GM20000 (cell line): Measurements from ENCODE around the gene IFI27.
A peak's percentile ranks its signal among the peaks of the same experiment; 100 is the strongest.

Experiments used
- DNase-seq: peaks from one replicate; pipeline ENCODE4 v3.0.0; 2012; ENCODE audit warnings: low spot score
- CTCF ChIP-seq: IDR thresholded peaks from 2 replicates; pipeline ENCODE4 v1.5.1; 2012; ENCODE audit warnings: mild to moderate bottlenecking, control low read depth; ENCODE audit errors: extremely low read depth, missing control alignments

The IFI27 gene

GRCh38 chr14:94135476-94135875, 24.9 kb downstream of the IFI27 start:
- no peak for TF ChIP-seq CTCF
- no peak for DNase-seq

GRCh38 chr14:94136575-94137331, 26.2 kb downstream of the IFI27 start:
- peak; percentile 98 for TF ChIP-seq CTCF
- peak; percentile 73 for DNase-seq

GRCh38 chr14:94138251-94138650, 27.7 kb downstream of the IFI27 start:
- no peak for TF ChIP-seq CTCF
- no peak for DNase-seq

GRCh38 chr14:94139006-94139405, 28.5 kb downstream of the IFI27 start:
- no peak for DNase-seq
- no peak for TF ChIP-seq CTCF

DNA sequence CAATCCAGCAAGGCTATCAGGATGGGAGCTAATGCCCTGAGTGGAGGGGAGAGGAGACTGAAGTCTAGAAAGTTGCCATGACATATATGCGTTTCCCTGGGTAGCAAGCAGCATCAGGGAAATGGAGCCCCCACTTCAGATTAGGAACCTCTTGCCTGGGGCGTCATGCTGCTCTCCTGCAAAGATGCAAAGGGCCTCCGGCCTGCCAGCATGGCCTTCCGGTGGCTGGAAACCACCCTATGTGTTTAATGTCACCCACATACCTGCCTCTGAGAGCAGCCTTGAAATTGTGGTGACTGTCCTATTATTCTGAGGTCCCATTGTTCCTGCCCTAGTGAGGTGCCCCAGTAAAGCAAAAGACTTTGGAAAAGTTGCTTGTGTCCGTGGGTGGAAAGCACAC, 28.9 kb downstream of the IFI27 start:
- no peak for DNase-seq
- TF ChIP-seq CTCF: no peak

- DNase-seq: no peak
- no peak for TF ChIP-seq CTCF
Observed at GRCh38 chr14:94142247-94142646, 31.7 kb downstream of the IFI27 start.

DNA sequence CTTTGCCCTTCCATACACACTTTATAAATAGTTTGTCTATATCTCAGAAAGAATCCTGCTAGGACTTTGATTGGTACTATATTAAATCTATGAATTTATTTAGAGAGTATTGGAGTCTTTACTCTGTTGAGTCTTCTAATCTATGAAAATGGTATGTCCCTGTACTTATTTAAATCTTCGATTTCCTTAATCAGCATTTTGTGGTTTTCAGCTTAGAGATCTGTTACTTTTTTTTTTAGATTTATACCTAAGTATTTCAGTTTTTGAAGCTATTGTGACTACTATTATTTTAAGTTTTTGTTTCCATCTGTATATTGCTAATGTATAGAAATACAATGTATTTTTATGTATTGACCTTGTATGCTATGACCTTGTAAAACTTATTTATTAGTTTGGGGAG, 32.3 kb downstream of the IFI27 start:
- TF ChIP-seq CTCF: no peak
- no peak for DNase-seq
